HL-60 (cell line): ENCODE data around the gene ENPEP.

ENCODE experiments used
- CTCF ChIP-seq: IDR thresholded peaks from one replicate; pipeline ENCODE4 v1.5.1; 2011; ENCODE audit warnings: low read length, control low read depth, inconsistent platforms; ENCODE audit not compliant: insufficient read depth
- GABPA ChIP-seq: IDR thresholded peaks from 2 replicates; pipeline ENCODE4 v1.6.1; 2012; ENCODE audit warnings: low read depth
- POLR2AphosphoS5 ChIP-seq: IDR thresholded peaks from 2 replicates; pipeline ENCODE4 v1.6.1; 2012; ENCODE audit warnings: low read depth
- REST ChIP-seq: IDR thresholded peaks from 2 replicates; pipeline ENCODE4 v1.6.1; 2012; ENCODE audit warnings: low read depth; ENCODE audit not compliant: insufficient replicate concordance

GRCh38 chr4:110544594-110544993 is 68.6 kb downstream of the ENPEP start:
- TF ChIP-seq CTCF = no peak
- no peak for TF ChIP-seq REST
- TF ChIP-seq POLR2AphosphoS5 = no peak
- TF ChIP-seq GABPA = no peak
